Prostate gland (tissue), 2 donors: ENCODE measurements around the gene CDKN1A. TPM values are rescaled to one million over a fixed set of nuclear protein-coding genes. Genes with fewer than 3 reads are reported as not detected.

Experiments
- DNase-seq: peaks from one replicate; pipeline ENCODE4 v3.0.0-alpha.2; 2019; ENCODE audit warnings: low spot score
- H3K27ac ChIP-seq, 2 donors: fragments of 200-600 bp; sonication (generic); 2 replicates each; pipeline ENCODE4 v1.5.1; 2017 to 2019
- H3K27me3 ChIP-seq: fragments of 200-600 bp; sonication (generic); replicated peaks from 2 replicates; pipeline ENCODE4 v1.5.1; 2019; ENCODE audit not compliant: insufficient read depth
- H3K36me3 ChIP-seq, 2 donors: fragments of 200-600 bp; sonication (generic); 1 replicate in 1 of 2; 2 replicates in 1 of 2; pipeline versions ENCODE4 v1.5.1 to v1.8.1; 2017 to 2019
- H3K4me1 ChIP-seq: fragments of 200-600 bp; sonication (generic); replicated peaks from 2 replicates; pipeline ENCODE4 v1.5.1; 2019
- H3K4me3 ChIP-seq, 2 donors: fragments of 200-600 bp; sonication (generic); 2 replicates each; pipeline ENCODE4 v1.5.1; 2017 to 2019
- H3K9me3 ChIP-seq: fragments of 200-600 bp; sonication (generic); 2 replicates; pipeline ENCODE4 v1.5.1; 2017
- POLR2A ChIP-seq: fragments of 450-650 bp; IDR thresholded peaks from one replicate; pipeline ENCODE4 v1.6.1; 2016; ENCODE audit warnings: antibody characterized with exemption, mild to moderate bottlenecking
- POLR2AphosphoS5 ChIP-seq: sonication (generic); formaldehyde crosslinking; IDR thresholded peaks from one replicate; pipeline ENCODE4 v1.6.1; 2017; ENCODE audit warnings: antibody characterized with exemption
- WGBS: methylation state at CpG from one replicate; pipeline ENCODE4 v1.1.5; 2018; 5-methylcytosine and 5-hydroxymethylcytosine counted together
- intact Hi-C: fragments of 100-400 bp; cut with DNase I; formaldehyde crosslinking; loops from one replicate; pipeline ENCODE4 v1.14.2; 2022
- total RNA-seq, 2 donors: library from RNA; depleted of rRNA; stranded (reverse); fragments of >200 nt; gene quantifications; one replicate each; pipeline ENCODE4 v1.1.0, GENCODE V29; 2016
- TF ChIP-seq, protein P1 (sequence below), 4 experiments: fragments of 200-600 bp in 2 of 4; fragments of 450-650 bp in 2 of 4; sonication (generic) in 2 of 4; IDR thresholded peaks; 1 replicate in 3 of 4; 2 replicates in 1 of 4; pipeline ENCODE4 v1.5.1; 2016 to 2019; ENCODE audit warnings: antibody characterized with exemption in 4 of 4, mild to moderate bottlenecking in 2 of 4, moderate library complexity in 2 of 4

The CDKN1A gene
- total RNA-seq, 2 donors from 2014 or later: 69.7 to 148 TPM

- intact Hi-C loops: no loop called here
- H3K4me3 ChIP-seq: no peak overlapping the region
- H3K36me3 ChIP-seq: no peaks in the 10 kb centered on the region
- H3K27ac ChIP-seq: no peak overlapping the region
- TF ChIP-seq POLR2A (no peak), POLR2AphosphoS5 (no peak)
- TF ChIP-seq, protein P1, sequence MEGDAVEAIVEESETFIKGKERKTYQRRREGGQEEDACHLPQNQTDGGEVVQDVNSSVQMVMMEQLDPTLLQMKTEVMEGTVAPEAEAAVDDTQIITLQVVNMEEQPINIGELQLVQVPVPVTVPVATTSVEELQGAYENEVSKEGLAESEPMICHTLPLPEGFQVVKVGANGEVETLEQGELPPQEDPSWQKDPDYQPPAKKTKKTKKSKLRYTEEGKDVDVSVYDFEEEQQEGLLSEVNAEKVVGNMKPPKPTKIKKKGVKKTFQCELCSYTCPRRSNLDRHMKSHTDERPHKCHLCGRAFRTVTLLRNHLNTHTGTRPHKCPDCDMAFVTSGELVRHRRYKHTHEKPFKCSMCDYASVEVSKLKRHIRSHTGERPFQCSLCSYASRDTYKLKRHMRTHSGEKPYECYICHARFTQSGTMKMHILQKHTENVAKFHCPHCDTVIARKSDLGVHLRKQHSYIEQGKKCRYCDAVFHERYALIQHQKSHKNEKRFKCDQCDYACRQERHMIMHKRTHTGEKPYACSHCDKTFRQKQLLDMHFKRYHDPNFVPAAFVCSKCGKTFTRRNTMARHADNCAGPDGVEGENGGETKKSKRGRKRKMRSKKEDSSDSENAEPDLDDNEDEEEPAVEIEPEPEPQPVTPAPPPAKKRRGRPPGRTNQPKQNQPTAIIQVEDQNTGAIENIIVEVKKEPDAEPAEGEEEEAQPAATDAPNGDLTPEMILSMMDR (IDR thresholded peaks at IDR 0.05): no peak
- no peaks in the 10 kb centered on the region for H3K4me1 ChIP-seq
- no peaks in the 10 kb centered on the region for H3K27me3 ChIP-seq
- no peak for DNase-seq
- WGBS: 74% methylated on average over 1 of the region's 1 CpG
- H3K9me3 ChIP-seq: no peaks in the 10 kb centered on the region
Measured at GRCh38 chr6:36706339-36706738, 27.8 kb downstream of the CDKN1A start.

- Histone ChIP-seq H3K9me3 (no peaks in the 10 kb centered on the region), H3K27ac (no peak overlapping the region), H3K4me1 (no peaks in the 10 kb centered on the region), H3K36me3 (no peaks in the 10 kb centered on the region), H3K4me3 (no peak overlapping the region), H3K27me3 (no peaks in the 10 kb centered on the region)
- TF ChIP-seq, protein P1 (IDR thresholded peaks at IDR 0.05): no peak
- TF ChIP-seq POLR2A (no peak), POLR2AphosphoS5 (no peak)
- WGBS: 86% methylated on average over 4 of the region's 4 CpGs
- DNase-seq: no peak
- intact Hi-C loops: no loop called here
Measured at GRCh38 chr6:36712816-36713215, 34.3 kb downstream of the CDKN1A start.

DNA sequence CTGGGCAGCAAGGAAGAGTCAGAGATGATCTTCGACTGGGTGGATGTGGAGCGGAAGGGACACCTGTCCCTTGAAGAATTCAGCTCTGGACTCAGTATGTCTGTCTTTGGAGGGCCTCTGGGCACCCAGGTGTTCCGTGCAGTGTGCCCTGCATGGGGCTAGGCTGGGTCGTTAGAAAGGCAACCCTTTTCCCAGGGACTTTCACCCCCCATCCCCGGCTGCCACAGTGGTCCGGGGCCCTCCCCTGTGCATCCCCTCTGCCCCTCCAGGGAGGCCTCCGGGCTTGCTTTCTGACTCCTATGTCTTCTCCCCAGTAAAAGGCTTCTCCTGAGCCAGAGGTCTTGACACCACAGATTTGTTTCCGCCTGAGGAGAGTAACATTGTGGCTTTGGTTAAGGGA, 35.3 kb downstream of the CDKN1A start:
- intact Hi-C loops: no loop called here
- H3K9me3 ChIP-seq: no peaks in the 10 kb centered on the region
- H3K4me1 ChIP-seq: no peaks in the 10 kb centered on the region
- no peak for DNase-seq
- H3K4me3 ChIP-seq: no peak overlapping the region
- TF ChIP-seq POLR2A (no peak), POLR2AphosphoS5 (no peak)
- TF ChIP-seq, protein P1 (IDR thresholded peaks at IDR 0.05): no peak
- H3K27me3 ChIP-seq: no peaks in the 10 kb centered on the region
- WGBS: 85% methylated on average over 8 of the region's 8 CpGs
- no peak overlapping the region for H3K27ac ChIP-seq
- no peaks in the 10 kb centered on the region for H3K36me3 ChIP-seq

DNA sequence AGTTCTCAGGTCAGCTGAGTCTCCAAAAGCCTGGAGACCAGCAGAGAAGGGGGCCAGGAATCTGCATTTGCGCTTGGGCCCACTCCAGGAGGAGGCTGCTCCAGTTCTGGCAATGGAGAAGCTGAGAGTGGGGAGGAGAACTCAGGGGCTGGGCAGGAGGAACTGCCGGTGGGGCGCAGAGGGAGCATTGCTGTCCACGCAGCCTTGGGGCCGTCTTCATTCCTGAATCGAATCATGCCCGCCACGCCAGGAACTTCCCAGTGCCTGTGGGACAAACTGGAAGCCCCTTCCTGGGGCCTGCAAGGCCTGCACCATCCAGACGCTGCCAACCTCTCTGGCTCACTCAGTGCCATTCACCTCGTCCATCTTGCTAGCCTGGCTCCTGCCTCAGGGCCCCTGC, 36.0 kb downstream of the CDKN1A start:
- Histone ChIP-seq H3K27ac (no peak overlapping the region), H3K4me1 (no peaks in the 10 kb centered on the region), H3K27me3 (no peaks in the 10 kb centered on the region), H3K36me3 (no peaks in the 10 kb centered on the region), H3K9me3 (no peaks in the 10 kb centered on the region), H3K4me3 (no peak overlapping the region)
- no peak for DNase-seq
- intact Hi-C loops: no loop called here
- WGBS: 89% methylated on average over 10 of the region's 10 CpGs
- TF ChIP-seq, protein P1 (IDR thresholded peaks at IDR 0.05): no peak
- no peak for TF ChIP-seq POLR2AphosphoS5
- no peak for TF ChIP-seq POLR2A

- DNase-seq: no peak
- H3K9me3 ChIP-seq: no peaks in the 10 kb centered on the region
- intact Hi-C loops: no loop called here
- H3K4me3 ChIP-seq: no peak overlapping the region
- no peak overlapping the region for H3K27ac ChIP-seq
- 96% methylated on average over 7 of the region's 7 CpGs for WGBS
- H3K4me1 ChIP-seq: no peaks in the 10 kb centered on the region
- no peaks in the 10 kb centered on the region for H3K36me3 ChIP-seq
- no peak for TF ChIP-seq POLR2AphosphoS5
- TF ChIP-seq, protein P1 (IDR thresholded peaks at IDR 0.05): no peak
- no peak for TF ChIP-seq POLR2A
- no peaks in the 10 kb centered on the region for H3K27me3 ChIP-seq
Measured at GRCh38 chr6:36715469-36715868, 37.0 kb downstream of the CDKN1A start.
